Hematopoietic multipotent progenitor cell treated with erythropoietin and hydrocortisone succinate and interleukin-3 and kit ligand, for 15 days (in vitro differentiated cells): ENCODE data around the gene PDE6D.
"Not testable (repeated sequence)": the region's sequence is repeated elsewhere in the genome, so short reads cannot be mapped to it uniquely, and the experiment has no call there.

ENCODE experiments used
- DNase-seq: peaks from one replicate; pipeline ENCODE4 v3.0.0-alpha.2; 2015; ENCODE audit warnings: low spot score

PDE6D gene

DNA sequence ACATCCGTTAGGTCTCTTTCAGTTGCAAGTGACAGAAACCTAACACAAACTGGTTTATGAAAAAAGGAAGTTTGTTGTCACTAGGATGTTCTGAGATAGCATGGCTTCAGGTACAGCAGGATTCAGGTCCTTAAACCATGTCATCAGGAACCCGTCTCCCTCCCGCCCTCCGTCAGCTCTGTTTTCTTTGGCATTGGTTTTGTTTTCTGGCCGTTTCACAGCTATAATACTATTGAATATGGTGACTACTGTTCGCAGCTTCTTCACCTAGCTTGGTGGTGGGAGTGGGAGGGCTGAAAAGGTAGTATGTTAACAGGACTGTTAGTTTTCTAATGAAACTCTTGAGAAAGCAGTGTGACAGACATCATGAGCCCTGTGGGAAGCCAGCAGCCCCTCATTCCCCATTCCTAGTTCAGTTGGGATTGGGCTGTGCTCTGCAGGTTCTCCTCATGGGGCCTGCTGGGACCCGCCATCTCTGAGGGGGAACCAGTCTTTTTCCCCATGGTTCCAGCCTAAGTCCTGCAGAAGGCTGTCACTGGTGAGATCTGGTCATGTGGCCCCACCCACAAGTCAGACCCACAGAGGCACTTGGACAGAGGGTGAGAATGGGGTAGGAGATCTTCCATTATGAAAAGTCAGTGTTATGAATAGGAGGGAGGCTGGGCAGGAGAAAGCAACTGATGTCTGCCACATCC is 60.6 kb downstream of the PDE6D start:
- DNase-seq = no peak

GRCh38 chr2:231718799-231719198 is 62.3 kb downstream of the PDE6D start:
- no peak for DNase-seq

GRCh38 chr2:231717281-231718171 is 63.6 kb downstream of the PDE6D start:
- peak; percentile 18 for DNase-seq

DNA sequence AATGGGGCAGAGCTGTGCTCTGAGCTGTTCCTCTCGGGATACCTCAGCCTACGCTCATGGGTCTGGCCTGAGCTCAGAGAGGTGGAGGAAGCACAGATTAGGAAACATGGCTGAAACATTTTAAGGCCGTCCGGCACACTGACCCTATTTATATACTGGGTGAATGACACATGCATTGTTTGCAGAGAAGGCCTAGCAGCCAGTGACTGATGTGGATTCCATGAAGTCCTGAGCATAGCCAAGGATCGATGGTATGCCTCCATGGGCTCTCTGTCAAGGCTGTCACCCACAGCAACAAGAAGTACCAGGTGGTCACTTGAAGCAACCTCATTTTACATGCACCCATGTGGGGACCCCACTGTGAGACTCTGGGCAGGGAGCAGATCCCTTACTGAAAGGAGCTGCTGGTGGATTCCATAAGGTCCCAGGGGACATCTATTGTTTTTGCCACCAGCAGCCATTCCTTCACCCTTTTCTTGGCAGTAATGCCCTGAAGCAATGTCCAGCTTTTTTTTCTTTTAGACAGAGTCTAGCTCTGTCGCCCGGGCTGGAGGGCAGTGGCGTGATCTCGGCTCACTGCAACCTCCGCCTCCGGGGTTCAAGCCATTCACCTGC is 64.3 kb downstream of the PDE6D start:
- no peak for DNase-seq

- no peak for DNase-seq
Measured at GRCh38 chr2:231715988-231716616, 65.0 kb downstream of the PDE6D start.

DNA sequence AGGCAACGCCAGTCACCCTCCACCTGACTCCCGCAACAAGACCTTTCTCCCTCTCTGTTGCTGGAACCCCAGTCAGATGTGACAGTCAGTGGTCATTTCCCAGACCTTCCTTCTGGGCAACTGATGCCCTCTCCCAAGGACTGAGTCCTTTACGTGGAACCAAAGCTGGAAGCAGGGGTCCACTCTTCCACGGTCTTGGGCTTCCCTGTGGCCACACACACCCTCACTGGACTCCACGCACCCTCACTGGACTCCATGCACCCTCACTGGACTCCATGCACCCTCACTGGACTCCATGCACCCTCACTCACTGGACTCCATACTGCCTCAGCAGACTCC is 65.6 kb downstream of the PDE6D start:
- no peak for DNase-seq

DNA sequence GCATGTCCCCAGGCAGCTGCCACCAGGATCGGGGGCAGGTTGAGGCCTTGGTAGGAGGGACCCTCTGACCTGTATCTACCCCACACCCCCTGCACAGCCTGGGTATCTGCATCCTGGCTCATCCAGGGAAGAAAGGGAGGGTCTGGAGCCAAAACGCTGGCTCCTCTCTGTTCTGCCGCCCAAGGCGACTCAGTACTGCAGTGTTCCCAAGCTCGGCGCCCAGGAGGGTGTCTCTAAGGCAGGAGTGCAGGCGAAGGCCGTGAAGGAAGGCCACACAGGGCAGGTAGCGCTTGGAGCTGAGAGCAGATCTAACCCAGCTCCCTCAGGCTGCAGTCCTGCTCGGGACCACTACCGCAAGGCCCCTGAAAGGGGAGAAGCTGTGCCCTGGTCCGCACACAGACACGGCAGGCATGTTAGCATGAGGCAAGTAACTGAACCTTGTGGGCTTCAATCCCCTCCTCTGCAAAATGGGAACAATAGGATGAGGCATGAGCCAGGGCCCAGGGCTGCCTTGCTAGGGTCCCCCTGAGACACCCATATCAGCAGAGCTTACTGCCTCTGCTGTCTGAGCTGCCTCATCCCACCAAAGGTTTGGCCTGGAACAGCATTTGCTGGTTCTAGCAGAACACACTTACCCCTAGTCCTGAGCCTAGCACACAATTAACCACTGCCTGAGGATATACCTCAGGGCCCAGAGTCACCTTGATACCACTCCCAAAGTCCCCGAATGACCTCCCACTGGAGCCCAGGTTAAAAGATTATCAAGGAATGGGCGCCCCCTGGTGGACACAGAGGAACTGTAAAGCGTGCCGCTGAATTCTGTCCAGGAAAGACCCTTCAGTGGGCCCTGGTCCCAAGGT is 66.2 kb downstream of the PDE6D start:
- peak; percentile 84 for DNase-seq

DNA sequence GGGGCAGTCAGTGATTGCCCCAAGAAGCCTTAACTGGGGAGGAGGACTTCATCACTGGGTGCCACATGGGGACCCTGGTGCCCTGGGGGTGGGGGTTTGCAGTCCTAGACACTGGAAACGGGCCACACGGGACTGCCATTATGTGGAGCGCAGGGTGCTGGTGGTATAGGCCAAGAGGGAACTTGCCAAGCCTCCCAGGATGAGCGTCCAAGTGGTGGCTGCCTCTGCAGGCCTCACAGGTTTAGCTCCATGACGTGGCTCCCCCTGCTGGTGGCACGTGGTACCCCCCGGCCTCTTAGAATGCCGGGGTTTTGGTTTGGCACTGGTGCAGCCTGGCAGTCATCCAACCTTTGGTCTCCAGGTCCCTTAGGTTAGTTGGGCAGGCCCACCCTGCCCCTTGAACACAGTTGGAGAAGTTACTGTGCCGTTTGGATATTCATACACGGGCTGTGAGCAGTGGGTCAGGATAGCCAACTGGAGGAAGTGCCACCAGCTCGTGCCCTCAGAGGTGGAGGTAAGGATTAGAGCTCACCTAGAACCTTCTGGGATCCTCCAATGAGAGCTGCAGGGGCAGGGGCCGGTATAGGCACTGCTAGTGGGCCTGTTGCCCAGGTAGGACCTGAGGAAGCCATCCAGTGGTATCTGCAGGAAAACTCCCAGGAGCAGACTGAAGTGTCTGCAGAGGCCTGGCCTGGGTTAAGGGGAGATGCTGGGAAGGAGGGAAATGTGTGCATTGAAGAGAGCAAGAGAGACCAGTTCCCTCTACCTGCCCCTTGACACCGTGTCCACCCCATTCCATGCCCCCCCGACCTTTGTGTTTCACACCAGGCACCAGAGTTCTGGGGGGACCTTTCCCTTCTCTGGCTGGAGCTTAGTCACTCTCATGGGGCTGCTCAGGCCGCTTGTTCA is 67.1 kb downstream of the PDE6D start:
- DNase-seq = peak; percentile 92

DNA sequence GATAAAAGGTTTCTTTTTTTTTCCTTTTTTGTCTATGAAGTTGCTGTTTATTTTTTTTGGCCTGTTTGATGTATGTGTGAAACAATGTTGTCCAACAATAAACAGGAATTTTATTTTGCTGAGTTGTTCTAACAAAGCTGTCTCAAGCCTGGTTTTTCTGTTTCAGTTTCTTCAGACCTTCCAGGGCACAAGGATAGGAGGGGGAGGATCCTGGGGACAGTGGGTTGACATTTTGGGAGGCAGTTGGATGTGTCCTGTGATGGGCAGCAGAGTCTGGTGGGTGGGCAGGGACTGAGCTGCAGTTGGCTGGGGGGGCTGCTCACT is 67.7 kb downstream of the PDE6D start:
- DNase-seq = not testable (repeated sequence)

GRCh38 chr2:231712451-231713021 is 68.5 kb downstream of the PDE6D start:
- DNase-seq = not testable (repeated sequence)

DNA sequence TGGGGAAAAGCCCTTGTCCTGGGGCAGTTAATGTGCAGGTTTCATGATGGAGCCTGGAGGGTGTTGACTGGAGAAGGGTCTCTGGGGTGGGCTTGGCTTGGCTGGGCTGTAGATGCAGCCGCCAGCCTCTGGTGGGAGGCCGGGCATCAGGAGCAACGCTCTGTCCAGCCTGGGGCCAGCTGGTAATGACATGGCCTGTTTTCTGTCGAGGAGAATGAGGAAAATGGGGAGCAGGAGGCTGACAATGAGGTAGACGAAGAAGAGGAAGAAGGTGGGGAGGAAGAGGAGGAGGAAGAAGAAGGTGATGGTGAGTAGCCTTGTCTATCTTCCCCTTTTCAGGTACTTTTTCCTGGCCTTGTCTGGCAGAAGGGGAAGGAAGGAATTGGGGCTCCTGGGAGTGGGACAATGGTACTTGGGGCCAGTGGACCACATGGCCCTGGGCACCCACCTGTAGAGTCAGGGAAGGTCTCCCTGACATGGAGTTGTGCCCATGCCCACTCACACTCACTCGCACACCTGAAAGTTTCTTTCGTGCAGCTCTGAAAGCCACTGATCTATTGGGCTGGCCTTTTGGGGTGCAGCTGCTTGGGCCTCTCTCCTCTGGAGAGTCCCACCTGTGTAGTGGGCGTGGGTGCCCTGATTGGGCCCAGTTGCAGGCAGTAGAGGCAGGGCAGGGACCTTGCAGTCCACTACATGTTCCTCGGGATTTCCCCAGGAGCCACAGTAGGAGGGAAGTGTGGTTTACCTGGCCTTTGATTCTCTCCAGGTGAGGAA is 69.2 kb downstream of the PDE6D start:
- no peak for DNase-seq

DNA sequence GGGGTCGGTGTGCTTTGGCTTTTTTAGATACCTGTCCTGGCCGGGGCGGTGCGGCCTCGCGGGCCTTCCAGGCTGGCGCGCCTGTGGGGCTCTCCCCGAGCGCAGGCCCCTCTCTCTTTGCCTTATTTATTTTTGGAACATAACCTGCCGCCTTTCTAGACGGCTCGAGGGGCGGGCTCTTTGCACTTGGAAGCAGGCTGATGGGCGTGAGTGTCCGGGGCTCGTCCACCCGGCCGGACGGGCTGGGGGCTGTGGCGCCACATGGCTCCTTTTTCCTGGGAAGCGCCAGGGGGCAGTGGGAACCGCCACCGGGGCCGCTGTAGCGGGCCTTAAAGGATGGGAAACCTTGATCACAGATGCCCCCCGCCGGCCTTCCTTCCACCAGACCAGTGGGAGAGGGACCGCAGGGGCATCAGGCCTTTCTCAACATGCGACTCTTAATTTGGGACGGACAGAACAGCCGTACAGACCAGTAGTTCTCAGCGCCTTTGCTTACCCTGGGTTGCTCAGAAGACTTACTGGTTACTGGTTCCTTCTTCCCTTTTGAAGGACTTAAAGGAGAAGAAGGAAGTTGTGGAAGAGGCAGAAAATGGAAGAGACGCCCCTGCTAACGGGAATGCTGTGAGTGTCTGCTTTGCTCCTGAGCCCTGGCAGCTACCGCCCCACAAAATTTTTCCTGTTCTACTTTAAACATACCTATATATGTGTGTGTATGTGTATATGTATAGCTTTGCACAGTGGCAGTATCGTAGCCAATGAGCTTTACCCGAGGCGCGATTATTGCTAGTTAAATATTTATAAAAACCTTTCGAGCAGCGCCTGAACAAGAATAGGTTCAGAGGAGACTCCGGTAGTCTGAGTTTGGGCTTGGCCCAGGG is 70.0 kb downstream of the PDE6D start:
- peak; percentile 21 for DNase-seq

DNA sequence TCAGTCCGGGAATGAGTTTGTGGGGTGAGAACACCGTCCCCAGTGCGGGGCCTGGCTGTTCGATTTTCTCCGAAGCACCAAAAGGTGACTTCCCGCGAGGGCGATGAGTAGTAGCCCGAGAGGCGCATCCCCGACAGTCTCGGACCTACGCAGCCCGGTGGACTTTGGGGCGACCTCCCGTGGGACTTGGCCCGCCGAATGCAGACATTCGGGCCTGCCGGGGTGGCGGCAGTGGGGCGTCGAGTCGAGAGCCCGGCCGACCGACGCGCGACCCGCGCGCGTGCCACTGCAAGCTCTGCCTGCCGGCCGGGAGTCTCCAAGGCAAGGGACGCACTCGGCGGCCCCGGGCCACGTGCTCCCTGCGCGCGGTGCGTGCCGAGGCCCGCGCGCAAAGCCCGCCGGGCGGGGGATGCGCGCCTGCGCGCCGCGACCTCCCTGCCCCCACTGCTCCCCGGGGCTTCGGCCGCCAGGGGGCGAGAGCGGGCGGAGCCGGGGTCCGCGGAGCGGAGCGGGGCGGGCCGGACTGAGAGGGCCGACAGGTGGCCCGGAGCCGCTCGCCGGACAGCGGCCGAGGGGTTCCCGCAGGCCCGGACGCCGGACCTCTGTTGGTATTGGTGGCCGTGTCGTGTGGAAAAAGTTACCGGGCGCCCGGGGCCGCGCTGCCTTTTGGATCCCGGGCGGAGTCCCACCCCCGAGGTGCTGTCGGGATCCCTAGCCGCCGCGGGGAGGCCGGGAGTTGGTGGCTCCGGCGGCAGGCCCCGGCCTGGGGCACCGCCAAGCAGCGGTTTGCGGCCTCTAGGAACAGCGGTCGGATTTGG is 70.9 kb downstream of the PDE6D start:
- DNase-seq = peak; percentile 88

GRCh38 chr2:231709636-231709980 is 71.5 kb downstream of the PDE6D start:
- peak; percentile 44 for DNase-seq

GRCh38 chr2:231708773-231709635 is 72.1 kb downstream of the PDE6D start:
- DNase-seq = peak; percentile 53

DNA sequence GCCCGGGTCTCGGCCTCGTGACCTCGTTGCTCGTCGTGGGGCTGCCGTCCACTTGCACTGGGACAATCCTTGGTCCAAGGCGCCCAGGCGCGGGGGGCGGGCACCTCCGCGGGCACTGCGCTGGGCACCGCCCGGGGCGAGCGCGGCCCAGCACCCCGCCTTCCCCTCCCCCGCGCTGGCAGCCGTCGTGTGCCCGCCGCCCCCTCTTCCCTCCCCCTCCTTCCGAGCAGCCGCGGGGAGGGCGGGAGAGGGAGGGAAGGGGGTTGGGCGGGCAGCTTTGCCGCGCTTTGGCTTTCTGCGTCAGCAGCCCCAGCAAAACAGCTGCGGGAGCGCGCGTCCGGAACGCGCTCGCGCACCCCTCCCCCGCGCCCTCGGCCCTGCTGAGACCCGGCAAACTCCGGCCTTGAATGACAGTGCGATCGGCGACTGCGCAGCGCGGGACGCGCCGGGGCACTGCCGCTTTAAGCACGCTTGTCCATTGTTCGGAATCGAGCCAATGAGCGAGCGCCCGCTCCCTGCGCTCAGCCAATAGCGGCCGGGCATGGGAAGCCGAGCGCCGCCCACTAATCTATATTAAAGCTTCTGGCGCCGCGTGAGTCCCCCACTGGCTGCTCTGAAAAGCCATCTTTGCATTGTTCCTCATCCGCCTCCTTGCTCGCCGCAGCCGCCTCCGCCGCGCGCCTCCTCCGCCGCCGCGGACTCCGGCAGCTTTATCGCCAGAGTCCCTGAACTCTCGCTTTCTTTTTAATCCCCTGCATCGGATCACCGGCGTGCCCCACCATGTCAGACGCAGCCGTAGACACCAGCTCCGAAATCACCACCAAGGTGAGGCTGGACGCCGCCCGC is 72.9 kb downstream of the PDE6D start, which contains the start of gene PTMA:
PTMA (plus strand) TSS at position 599 of the 846 bp plus-strand sequence; CDS start at position 781, 182 bp downstream.
- peak; percentile 96 for DNase-seq
